Stimulated activated CD4-positive, alpha-beta T cell treated with anti-CD3 and anti-CD28 coated beads, Interleukin-1b, Interleukin-23, amount 100 ng/mL, for 1 hour (primary cell): ENCODE measurements around the gene PCDHGA12.

ENCODE experiments used
- DNase-seq, 2 donors: peaks; one replicate each; pipeline ENCODE4 v3.0.0-alpha.2; 2020; ENCODE audit warnings: low read depth in 2 of 2

PCDHGA12 gene

GRCh38 chr5:141439411-141440141 is 9.3 kb downstream of the PCDHGA12 start:
- DNase-seq, result no peak

DNA sequence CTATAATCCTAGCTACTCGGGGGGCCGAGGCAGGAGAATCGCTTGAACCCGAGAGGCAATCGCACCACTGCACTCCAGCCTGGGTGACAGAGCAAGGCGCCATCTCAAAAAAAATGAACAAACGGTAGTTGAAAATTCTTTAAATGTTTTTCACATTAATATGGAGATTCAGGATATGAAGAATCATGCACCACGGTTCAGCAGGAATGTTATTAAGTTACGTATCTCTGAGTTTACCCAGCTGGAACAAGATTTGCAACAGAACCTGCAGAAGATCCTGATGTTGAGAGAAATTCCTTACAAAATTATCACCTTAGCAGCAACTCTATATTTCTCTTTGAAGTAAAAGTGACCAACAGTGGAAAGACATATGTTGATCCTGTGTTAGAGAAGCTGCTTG is 10.0 kb downstream of the PCDHGA12 start:
- DNase-seq, result no peak

GRCh38 chr5:141441571-141442170 is 11.4 kb downstream of the PCDHGA12 start:
- no peak for DNase-seq

GRCh38 chr5:141465351-141465750 is 35.0 kb downstream of the PCDHGA12 start:
- no peak for DNase-seq

DNA sequence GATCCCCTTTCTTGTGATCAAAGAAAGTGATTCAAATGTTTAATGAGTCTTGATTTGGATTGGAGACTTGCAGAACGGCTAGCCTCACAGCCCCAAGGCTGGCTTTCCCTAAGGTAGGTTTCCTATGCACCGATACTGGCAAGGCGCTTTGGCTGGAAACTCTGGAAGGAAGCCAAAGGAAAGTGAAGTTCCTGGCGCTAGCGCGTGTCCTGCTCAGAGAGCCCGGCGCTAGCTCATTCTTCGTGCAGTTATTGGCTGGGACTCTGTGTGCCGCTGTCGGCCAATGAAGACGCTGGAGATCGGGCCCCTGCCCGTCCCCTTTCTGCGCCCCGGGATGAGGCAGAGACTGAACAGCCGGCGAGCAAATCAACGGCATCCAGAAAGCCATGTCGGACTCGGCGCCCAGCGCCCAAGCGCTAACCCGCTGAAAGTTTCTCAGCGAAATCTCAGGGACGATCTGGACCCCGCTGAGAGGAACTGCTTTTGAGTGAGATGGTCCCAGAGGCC is 45.4 kb downstream of the PCDHGA12 start, which contains the start of gene PCDHGC3:
Gene PCDHGC3, plus strand, starts transcription at position 342 of the 507 bp plus-strand sequence. Its CDS starts 151 bp downstream, at position 493.
- DNase-seq, result peak in 1 of 2 donors; percentile 24

DNA sequence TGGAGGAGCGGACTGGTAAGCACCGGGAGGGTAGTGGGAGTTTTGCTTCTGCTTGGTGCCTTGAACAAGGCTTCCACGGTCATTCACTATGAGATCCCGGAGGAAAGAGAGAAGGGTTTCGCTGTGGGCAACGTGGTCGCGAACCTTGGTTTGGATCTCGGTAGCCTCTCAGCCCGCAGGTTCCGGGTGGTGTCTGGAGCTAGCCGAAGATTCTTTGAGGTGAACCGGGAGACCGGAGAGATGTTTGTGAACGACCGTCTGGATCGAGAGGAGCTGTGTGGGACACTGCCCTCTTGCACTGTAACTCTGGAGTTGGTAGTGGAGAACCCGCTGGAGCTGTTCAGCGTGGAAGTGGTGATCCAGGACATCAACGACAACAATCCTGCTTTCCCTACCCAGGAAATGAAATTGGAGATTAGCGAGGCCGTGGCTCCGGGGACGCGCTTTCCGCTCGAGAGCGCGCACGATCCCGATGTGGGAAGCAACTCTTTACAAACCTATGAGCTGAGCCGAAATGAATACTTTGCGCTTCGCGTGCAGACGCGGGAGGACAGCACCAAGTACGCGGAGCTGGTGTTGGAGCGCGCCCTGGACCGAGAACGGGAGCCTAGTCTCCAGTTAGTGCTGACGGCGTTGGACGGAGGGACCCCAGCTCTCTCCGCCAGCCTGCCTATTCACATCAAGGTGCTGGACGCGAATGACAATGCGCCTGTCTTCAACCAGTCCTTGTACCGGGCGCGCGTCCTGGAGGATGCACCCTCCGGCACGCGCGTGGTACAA is 46.0 kb downstream of the PCDHGA12 start:
- no peak for DNase-seq

DNA sequence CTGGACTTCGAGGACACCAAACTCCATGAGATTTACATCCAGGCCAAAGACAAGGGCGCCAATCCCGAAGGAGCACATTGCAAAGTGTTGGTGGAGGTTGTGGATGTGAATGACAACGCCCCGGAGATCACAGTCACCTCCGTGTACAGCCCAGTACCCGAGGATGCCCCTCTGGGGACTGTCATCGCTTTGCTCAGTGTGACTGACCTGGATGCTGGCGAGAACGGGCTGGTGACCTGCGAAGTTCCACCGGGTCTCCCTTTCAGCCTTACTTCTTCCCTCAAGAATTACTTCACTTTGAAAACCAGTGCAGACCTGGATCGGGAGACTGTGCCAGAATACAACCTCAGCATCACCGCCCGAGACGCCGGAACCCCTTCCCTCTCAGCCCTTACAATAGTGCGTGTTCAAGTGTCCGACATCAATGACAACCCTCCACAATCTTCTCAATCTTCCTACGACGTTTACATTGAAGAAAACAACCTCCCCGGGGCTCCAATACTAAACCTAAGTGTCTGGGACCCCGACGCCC is 46.8 kb downstream of the PCDHGA12 start:
- no peak for DNase-seq

GRCh38 chr5:141477815-141478214 is 47.5 kb downstream of the PCDHGA12 start:
- no peak for DNase-seq

- DNase-seq, result no peak
Observed at GRCh38 chr5:141478321-141478945, 48.1 kb downstream of the PCDHGA12 start.

DNA sequence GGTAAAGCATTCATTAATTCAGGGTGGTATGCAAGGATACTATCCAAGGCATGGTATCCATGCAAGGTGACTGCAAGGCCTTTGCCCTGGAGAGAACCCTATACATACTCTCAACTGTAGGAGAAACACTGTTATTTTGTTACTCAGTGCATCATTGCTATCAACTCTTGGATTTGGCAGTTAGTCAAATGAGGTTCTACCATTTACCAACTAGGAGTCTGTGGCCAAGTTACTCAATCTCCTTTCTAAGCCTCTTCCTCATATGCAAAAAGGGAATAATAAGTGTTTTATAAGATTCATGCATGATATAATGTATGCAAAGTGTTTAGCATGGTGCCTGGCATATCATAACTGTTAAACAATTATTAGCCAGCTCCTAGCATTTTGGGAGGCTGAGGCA is 49.5 kb downstream of the PCDHGA12 start:
- DNase-seq, result no peak
